Smooth muscle cell (in vitro differentiated cells): ENCODE measurements around the gene NRXN3. TPM values are rescaled to one million over a fixed set of nuclear protein-coding genes. Genes with fewer than 3 reads are reported as not detected.

ENCODE experiments used
- DNase-seq: peaks from one replicate; lab custom pipeline; 2025; ENCODE audit not compliant: unreplicated experiment; lab: John Stamatoyannopoulos, UW
- H2AFZ ChIP-seq: fragments of 200-600 bp; sonication (generic); 2 replicates; pipeline ENCODE4 v1.6.0; 2016; ENCODE audit warnings: antibody characterized with exemption, low read depth, mild to moderate bottlenecking
- H3F3A ChIP-seq: fragments of 200-600 bp; sonication (generic); 2 replicates; pipeline ENCODE4 v1.6.0; 2017; ENCODE audit warnings: antibody characterized with exemption, low read depth
- H3K27ac ChIP-seq: fragments of 200-600 bp; sonication (generic); 2 replicates; pipeline ENCODE4 v1.5.1; 2016; ENCODE audit warnings: low read depth, mild to moderate bottlenecking
- H3K27me3 ChIP-seq: fragments of 200-600 bp; sonication (generic); 2 replicates; pipeline ENCODE4 v1.6.1; 2016; ENCODE audit warnings: low read depth, mild to moderate bottlenecking
- H3K36me3 ChIP-seq: fragments of 200-600 bp; sonication (generic); 2 replicates; pipeline ENCODE4 v1.5.1; 2016; ENCODE audit warnings: low read depth
- H3K4me1 ChIP-seq: fragments of 200-600 bp; sonication (generic); 2 replicates; pipeline ENCODE4 v1.5.1; 2016; ENCODE audit warnings: low read depth
- H3K4me2 ChIP-seq: fragments of 200-600 bp; sonication (generic); 2 replicates; pipeline ENCODE4 v1.6.0; 2016; ENCODE audit warnings: mild to moderate bottlenecking
- H3K4me3 ChIP-seq: fragments of 200-600 bp; sonication (generic); 2 replicates; pipeline ENCODE4 v1.5.1; 2016; ENCODE audit warnings: mild to moderate bottlenecking
- H3K79me2 ChIP-seq: fragments of 200-600 bp; sonication (generic); 2 replicates; pipeline ENCODE4 v1.6.0; 2016; ENCODE audit warnings: low read depth, mild to moderate bottlenecking
- H3K9ac ChIP-seq: fragments of 200-600 bp; sonication (generic); 2 replicates; pipeline ENCODE4 v1.6.0; 2016; ENCODE audit warnings: low read depth
- H3K9me3 ChIP-seq: fragments of 200-600 bp; sonication (generic); replicated peaks from 2 replicates; pipeline ENCODE4 v1.5.1; 2016; ENCODE audit warnings: low read depth
- H4K20me1 ChIP-seq: fragments of 200-600 bp; sonication (generic); 2 replicates; pipeline ENCODE4 v1.6.0; 2016; ENCODE audit warnings: low read depth
- WGBS: methylation state at CpG from one replicate; pipeline ENCODE4 v1.1.7; 2016; ENCODE audit warnings: low lambda C conversion rate; 5-methylcytosine and 5-hydroxymethylcytosine counted together
- polyA plus RNA-seq: library from polyadenylated mRNA; unstranded; fragments of >200 nt; fragmentation: Nextera tagmentation; extraction: Ambion mirVana; gene quantifications from 2 replicates; pipeline ENCODE4 v1.2.1, GENCODE V29; 2016
- total RNA-seq: library from RNA; depleted of rRNA; stranded (reverse); fragments of >200 nt; gene quantifications from 2 replicates; pipeline ENCODE4 v1.2.3, GENCODE V29; 2014
- TF ChIP-seq, protein P1 (sequence below): fragments of 200-600 bp; sonication (generic); IDR thresholded peaks from 2 replicates; pipeline ENCODE4 v1.5.1; 2017; ENCODE audit warnings: borderline replicate concordance, mild to moderate bottlenecking, antibody characterized with exemption; ENCODE audit not compliant: insufficient read depth, poor library complexity, severe bottlenecking

NRXN3 gene
- total and polyA plus RNA-seq, 2 experiments from 2014 or later: 1.2 to 7.0 TPM

DNA sequence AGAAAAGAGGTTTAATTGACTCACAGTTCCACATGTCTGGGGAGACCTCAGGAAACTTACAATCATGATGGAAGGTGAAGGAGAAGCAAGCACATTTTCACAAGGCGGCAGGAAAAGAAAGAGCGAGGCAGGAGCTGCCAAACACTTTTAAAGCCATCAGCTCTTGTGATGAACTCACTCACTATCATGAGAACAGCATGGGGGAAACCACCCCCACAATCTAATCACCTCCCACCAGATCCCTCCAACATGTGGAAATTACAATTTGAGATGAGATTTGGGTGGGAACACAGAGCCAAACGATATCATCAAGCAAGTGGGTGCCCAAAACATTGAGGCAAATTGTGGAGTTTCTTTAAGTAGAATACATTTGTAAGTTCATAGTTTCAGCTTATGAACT lies 1083.4 kb downstream of the NRXN3 start:
- Histone ChIP-seq H3K4me1 (peaks cover 7% of the 10 kb centered on the region), H3K36me3 (no peaks in the 10 kb centered on the region), H3K9me3 (no peaks in the 10 kb centered on the region), H3K27ac (no peak overlapping the region), H3F3A (no peaks in the 10 kb centered on the region), H3K4me3 (no peak overlapping the region), H3K27me3 (peaks cover 5% of the 10 kb centered on the region), H3K9ac (no peak overlapping the region), H3K4me2 (no peak overlapping the region), H4K20me1 (no peaks in the 10 kb centered on the region), H2AFZ (no peak overlapping the region), H3K79me2 (no peaks in the 10 kb centered on the region)
- no peak for DNase-seq
- TF ChIP-seq, protein P1, sequence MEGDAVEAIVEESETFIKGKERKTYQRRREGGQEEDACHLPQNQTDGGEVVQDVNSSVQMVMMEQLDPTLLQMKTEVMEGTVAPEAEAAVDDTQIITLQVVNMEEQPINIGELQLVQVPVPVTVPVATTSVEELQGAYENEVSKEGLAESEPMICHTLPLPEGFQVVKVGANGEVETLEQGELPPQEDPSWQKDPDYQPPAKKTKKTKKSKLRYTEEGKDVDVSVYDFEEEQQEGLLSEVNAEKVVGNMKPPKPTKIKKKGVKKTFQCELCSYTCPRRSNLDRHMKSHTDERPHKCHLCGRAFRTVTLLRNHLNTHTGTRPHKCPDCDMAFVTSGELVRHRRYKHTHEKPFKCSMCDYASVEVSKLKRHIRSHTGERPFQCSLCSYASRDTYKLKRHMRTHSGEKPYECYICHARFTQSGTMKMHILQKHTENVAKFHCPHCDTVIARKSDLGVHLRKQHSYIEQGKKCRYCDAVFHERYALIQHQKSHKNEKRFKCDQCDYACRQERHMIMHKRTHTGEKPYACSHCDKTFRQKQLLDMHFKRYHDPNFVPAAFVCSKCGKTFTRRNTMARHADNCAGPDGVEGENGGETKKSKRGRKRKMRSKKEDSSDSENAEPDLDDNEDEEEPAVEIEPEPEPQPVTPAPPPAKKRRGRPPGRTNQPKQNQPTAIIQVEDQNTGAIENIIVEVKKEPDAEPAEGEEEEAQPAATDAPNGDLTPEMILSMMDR: no peak
- whole genome bisulfite sequencing: 97% methylated on average over 3 of the region's 3 CpGs

DNA sequence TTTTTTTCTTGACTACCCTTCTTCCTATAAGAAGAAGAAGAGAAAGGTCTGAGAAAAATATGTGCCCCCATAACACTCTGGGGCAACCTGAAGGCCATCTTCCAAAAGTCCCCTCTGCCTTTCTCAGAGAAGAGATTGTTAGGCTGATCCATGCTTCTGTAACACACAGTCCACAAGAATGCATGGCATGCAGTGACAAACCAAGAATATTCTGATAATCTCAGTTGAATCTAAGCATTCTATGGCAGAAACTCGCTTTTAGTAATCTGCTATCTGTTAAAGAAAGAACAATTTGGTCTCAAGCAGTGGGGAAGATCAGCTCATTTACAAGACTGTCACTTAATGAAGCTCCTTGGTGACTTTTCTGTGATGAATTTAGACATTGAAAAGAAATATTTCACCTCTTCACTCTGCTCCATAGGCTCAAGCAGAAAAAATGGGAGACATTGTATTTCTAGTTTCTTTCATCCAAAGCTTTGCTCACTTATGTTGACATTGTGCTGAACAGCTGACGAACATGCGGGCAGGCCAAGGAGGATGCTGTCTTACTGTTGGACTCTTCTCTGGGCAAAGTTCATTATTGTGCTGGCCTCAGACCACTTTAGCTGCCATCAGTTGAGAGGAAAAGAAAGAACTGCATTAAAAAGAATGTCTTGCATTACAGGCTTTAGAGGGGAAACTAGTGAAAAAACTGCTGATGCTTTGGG lies 1084.0 kb downstream of the NRXN3 start:
- no peak overlapping the region for H3K4me3 ChIP-seq
- H4K20me1 ChIP-seq: no peaks in the 10 kb centered on the region
- no peak for DNase-seq
- H3K36me3 ChIP-seq: no peaks in the 10 kb centered on the region
- peak overlapping the region; percentile 4 for H3K4me2 ChIP-seq
- H3K4me1 ChIP-seq: peaks cover 7% of the 10 kb centered on the region
- no peak overlapping the region for H3K27ac ChIP-seq
- TF ChIP-seq, protein P1: no peak
- peaks cover 5% of the 10 kb centered on the region for H3K27me3 ChIP-seq
- H3F3A ChIP-seq: no peaks in the 10 kb centered on the region
- H3K79me2 ChIP-seq: no peaks in the 10 kb centered on the region
- H3K9me3 ChIP-seq: no peaks in the 10 kb centered on the region
- 61% methylated on average over 3 of the region's 3 CpGs for WGBS
- H3K9ac ChIP-seq: no peak overlapping the region
- H2AFZ ChIP-seq: no peak overlapping the region

DNA sequence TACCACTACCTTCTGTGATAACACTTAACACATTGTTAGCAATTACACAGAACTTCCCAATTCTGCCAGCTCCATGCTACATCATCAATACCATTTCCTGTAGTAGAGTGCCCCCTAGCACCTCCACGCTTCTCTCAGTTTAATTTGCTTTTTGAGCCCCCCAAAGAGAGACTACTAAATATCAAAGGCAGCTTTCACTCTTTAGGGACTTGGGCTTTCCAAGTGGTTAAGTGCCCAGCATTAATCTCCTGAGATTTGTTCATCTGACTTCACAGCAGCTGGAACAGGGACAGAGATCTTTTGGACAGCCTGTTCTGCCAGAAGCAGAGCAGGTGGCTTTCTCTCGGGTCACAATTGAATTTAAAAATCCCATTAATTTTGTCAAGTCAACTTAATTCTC lies 1086.2 kb downstream of the NRXN3 start:
- WGBS: 89% methylated on average over 2 of the region's 2 CpGs
- H3K9ac ChIP-seq: no peak overlapping the region
- no peak overlapping the region for H3K4me2 ChIP-seq
- no peak for DNase-seq
- H3K27ac ChIP-seq: no peak overlapping the region
- H3K4me1 ChIP-seq: peaks cover 7% of the 10 kb centered on the region
- no peaks in the 10 kb centered on the region for H3K36me3 ChIP-seq
- no peaks in the 10 kb centered on the region for H3F3A ChIP-seq
- TF ChIP-seq, protein P1: no peak
- H3K79me2 ChIP-seq: no peaks in the 10 kb centered on the region
- no peaks in the 10 kb centered on the region for H3K9me3 ChIP-seq
- H3K4me3 ChIP-seq: no peak overlapping the region
- H4K20me1 ChIP-seq: no peaks in the 10 kb centered on the region
- H3K27me3 ChIP-seq: no peaks in the 10 kb centered on the region
- H2AFZ ChIP-seq: no peak overlapping the region

DNA sequence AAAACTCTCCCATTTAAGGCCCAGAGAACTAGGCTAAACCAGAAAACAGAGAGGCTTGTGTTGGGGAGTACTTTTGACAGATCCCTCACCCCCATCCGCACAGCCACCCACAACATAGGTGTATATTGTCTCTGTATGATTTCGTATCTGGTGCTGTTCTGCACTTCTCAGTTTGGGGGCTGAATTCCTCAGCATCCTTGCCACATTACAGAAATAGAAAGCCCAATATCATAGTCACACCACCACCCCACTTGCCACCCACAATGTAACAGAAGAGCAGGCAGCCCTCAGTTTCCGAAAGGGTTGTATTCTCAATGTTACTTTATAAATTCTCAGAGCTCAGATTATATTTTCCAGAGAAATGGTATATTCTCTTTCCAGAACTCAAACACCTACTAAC lies 1090.2 kb downstream of the NRXN3 start:
- 89% methylated on average over 3 of the region's 3 CpGs for WGBS
- no peak overlapping the region for H2AFZ ChIP-seq
- no peak overlapping the region for H3K9ac ChIP-seq
- H3K9me3 ChIP-seq: no peaks in the 10 kb centered on the region
- TF ChIP-seq, protein P1: no peak
- no peak overlapping the region for H3K4me2 ChIP-seq
- no peaks in the 10 kb centered on the region for H3F3A ChIP-seq
- no peaks in the 10 kb centered on the region for H3K27me3 ChIP-seq
- no peaks in the 10 kb centered on the region for H4K20me1 ChIP-seq
- no peak overlapping the region for H3K4me3 ChIP-seq
- H3K36me3 ChIP-seq: no peaks in the 10 kb centered on the region
- no peaks in the 10 kb centered on the region for H3K79me2 ChIP-seq
- no peaks in the 10 kb centered on the region for H3K4me1 ChIP-seq
- H3K27ac ChIP-seq: no peak overlapping the region
- DNase-seq: no peak
